HepG2 (cell line): ENCODE results near the gene THADA. TPM values are rescaled to one million over a fixed set of nuclear protein-coding genes. Genes with fewer than 3 reads are reported as not detected.

ENCODE experiments used
- AKAP8 ChIP-seq: sonication (generic); formaldehyde crosslinking; IDR thresholded peaks from 2 replicates; pipeline ENCODE4 v1.5.1; 2020; ENCODE audit warnings: mild to moderate bottlenecking, missing genetic modification reagents
- E2F2 ChIP-seq: sonication (generic); formaldehyde crosslinking; IDR thresholded peaks from 2 replicates; pipeline ENCODE4 v1.4.0; 2020; ENCODE audit warnings: missing genetic modification reagents, borderline replicate concordance
- GABPA ChIP-seq, 2 experiments: IDR thresholded peaks; 2 replicates each; pipeline ENCODE4 v1.6.1; 2011 to 2016; ENCODE audit warnings: low read depth in 2 of 2, low read length in 1 of 2, missing biosample characterization in 1 of 2, missing genetic modification characterization in 1 of 2
- NCOR1 ChIP-seq: fragments of 200-600 bp; sonication (generic); IDR thresholded peaks from 2 replicates; pipeline ENCODE4 v1.7.0; 2017; ENCODE audit warnings: antibody characterized with exemption, low read length, borderline replicate concordance
- SP5 ChIP-seq: IDR thresholded peaks from 2 replicates; pipeline ENCODE4 v1.6.1; 2016; ENCODE audit warnings: low read depth, borderline replicate concordance
- ZFP62 ChIP-seq: sonication (generic); formaldehyde crosslinking; IDR thresholded peaks from 2 replicates; pipeline ENCODE4 v1.4.0; 2020; ENCODE audit warnings: missing genetic modification reagents
- ZNF891 ChIP-seq: sonication (generic); formaldehyde crosslinking; IDR thresholded peaks from 2 replicates; pipeline ENCODE4 v1.5.0; 2020; ENCODE audit warnings: mild to moderate bottlenecking, missing genetic modification reagents
- polyA plus RNA-seq, 8 experiments: library from polyadenylated mRNA; depleted of rRNA in 3 of 8; stranded (reverse) in 7 of 8; unstranded in 1 of 8; fragments of >200 nt; fragmentation: Illumina TruSeq in 4 of 8; extraction: Trizol in 4 of 8; gene quantifications; 2 replicates each; pipeline versions ENCODE4 v1.2.1 to v1.2.3, GENCODE V29; 2011 to 2016; ENCODE audit warnings: low read depth in 4 of 8, missing spikeins in 1 of 8, mixed read lengths in 1 of 8; ENCODE audit not compliant: insufficient read depth in 1 of 8
- total RNA-seq, 5 experiments: library from RNA; depleted of rRNA; stranded (reverse); fragments of >200 nt; fragmentation: Illumina TruSeq; extraction: Trizol; gene quantifications; 2 replicates each; pipeline ENCODE4 v1.2.3, GENCODE V29; 2016; ENCODE audit warnings: low read depth in 1 of 5
- TF ChIP-seq, protein P1 (sequence below): IDR thresholded peaks from 2 replicates; pipeline ENCODE4 v1.6.1; 2012; ENCODE audit warnings: low read length, improper control_type of control experiment
- TF ChIP-seq, protein P2 (sequence below): sonication (generic); formaldehyde crosslinking; IDR thresholded peaks from 2 replicates; pipeline ENCODE4 v1.5.0; 2020; ENCODE audit warnings: missing genetic modification reagents
- TF ChIP-seq, protein P3 (sequence below): sonication (generic); formaldehyde crosslinking; IDR thresholded peaks from 2 replicates; pipeline ENCODE4 v1.8.1; 2023; ENCODE audit warnings: mild to moderate bottlenecking, missing genetic modification reagents
- TF ChIP-seq, protein P4 (sequence below): conservative IDR thresholded peaks from 2 replicates; pipeline ENCODE4 v1.6.1; 2018; ENCODE audit warnings: missing genetic modification reagents
- TF ChIP-seq, protein P5 (sequence below), 2 experiments: sonication (generic) in 1 of 2; formaldehyde crosslinking in 1 of 2; IDR thresholded peaks; 2 replicates each; pipeline versions ENCODE4 v1.5.1 to v1.6.1; 2011 to 2020; ENCODE audit warnings: borderline replicate concordance in 1 of 2, low read depth in 1 of 2, low read length in 1 of 2, mild to moderate bottlenecking in 1 of 2, missing genetic modification reagents in 1 of 2, moderate library complexity in 1 of 2
- TF ChIP-seq, protein P6 (sequence below): sonication (generic); formaldehyde crosslinking; IDR thresholded peaks from 2 replicates; pipeline ENCODE4 v1.8.0; 2022; ENCODE audit warnings: mild to moderate bottlenecking, missing genetic modification reagents, moderate library complexity

Gene THADA
- total and polyA plus RNA-seq, 2 of the 13 experiments (the other 11 are each of a cell fraction or from before 2014, with no cell fraction given): 12.7 to 21.7 TPM

DNA sequence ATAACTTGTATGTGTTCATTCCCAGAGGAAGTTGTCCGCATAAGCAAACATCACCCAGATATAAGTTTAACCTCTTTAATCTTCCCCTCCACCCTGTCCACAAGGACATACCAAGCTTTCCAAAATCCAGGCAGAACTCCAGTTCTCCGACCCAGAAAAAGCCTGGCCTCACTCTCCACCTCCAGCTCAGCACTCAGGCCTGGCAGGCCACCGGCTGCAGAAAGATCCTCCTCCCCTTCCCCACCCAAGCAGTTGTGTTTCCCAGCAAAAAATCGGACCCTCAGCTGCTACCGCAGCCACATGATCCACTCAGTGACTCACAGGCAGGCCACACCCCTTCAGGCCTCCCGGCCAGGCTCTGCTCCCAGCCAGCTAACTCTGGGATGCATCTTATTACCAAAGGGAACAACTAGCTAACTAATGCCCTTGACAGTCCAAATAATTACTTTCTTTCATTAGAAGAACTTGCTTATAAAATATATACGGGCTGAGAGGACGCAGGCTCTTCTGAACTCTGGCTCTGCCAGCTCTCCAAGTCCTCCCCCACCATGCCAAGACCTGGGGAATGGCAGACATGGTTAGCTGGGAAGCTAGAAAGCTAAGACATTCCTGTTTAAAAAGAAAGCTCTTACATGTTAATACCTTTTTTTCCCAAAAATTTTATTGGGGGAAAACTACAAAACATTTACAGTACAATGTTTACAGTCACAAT is 373.9 kb downstream of the THADA start (continued):
- TF ChIP-seq, protein P1, sequence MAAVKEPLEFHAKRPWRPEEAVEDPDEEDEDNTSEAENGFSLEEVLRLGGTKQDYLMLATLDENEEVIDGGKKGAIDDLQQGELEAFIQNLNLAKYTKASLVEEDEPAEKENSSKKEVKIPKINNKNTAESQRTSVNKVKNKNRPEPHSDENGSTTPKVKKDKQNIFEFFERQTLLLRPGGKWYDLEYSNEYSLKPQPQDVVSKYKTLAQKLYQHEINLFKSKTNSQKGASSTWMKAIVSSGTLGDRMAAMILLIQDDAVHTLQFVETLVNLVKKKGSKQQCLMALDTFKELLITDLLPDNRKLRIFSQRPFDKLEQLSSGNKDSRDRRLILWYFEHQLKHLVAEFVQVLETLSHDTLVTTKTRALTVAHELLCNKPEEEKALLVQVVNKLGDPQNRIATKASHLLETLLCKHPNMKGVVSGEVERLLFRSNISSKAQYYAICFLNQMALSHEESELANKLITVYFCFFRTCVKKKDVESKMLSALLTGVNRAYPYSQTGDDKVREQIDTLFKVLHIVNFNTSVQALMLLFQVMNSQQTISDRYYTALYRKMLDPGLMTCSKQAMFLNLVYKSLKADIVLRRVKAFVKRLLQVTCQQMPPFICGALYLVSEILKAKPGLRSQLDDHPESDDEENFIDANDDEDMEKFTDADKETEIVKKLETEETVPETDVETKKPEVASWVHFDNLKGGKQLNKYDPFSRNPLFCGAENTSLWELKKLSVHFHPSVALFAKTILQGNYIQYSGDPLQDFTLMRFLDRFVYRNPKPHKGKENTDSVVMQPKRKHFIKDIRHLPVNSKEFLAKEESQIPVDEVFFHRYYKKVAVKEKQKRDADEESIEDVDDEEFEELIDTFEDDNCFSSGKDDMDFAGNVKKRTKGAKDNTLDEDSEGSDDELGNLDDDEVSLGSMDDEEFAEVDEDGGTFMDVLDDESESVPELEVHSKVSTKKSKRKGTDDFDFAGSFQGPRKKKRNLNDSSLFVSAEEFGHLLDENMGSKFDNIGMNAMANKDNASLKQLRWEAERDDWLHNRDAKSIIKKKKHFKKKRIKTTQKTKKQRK: no peak
- TF ChIP-seq E2F2 (CRISPR knock-in tag) (no peak), AKAP8 (0 out of 2 replicates have a peak, but pooled peaks have one; percentile 29), ZNF891 (CRISPR knock-in tag) (no peak), SP5 (CRISPR knock-in tag) (peak; percentile 74), NCOR1 (0 out of 2 replicates have a peak, but pooled peaks have one; percentile 11), ZFP62 (CRISPR knock-in tag) (no peak), GABPA (IDR thresholded peaks at IDR 0.05; ENCODE audit: low read depth, low read length) (no peak), GABPA (CRISPR knock-in tag; IDR thresholded peaks at IDR 0.05; ENCODE audit: low read depth) (peak; percentile 59)
- TF ChIP-seq, protein P2, sequence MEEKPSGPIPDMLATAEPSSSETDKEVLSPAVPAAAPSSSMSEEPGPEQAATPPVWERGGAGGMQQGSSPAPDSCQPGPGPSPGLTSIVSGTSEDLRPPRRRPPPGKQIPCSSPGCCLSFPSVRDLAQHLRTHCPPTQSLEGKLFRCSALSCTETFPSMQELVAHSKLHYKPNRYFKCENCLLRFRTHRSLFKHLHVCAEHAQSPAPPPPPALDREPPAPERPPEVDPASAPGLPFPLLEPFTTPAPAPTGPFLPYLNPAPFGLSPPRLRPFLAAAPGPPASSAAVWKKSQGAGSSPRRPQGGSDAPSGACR (CRISPR knock-in tag): peak; percentile 44; the same call in 1 of the 2 replicates
- TF ChIP-seq, protein P3, sequence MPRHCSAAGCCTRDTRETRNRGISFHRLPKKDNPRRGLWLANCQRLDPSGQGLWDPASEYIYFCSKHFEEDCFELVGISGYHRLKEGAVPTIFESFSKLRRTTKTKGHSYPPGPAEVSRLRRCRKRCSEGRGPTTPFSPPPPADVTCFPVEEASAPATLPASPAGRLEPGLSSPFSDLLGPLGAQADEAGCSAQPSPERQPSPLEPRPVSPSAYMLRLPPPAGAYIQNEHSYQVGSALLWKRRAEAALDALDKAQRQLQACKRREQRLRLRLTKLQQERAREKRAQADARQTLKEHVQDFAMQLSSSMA (CRISPR knock-in tag): peak; percentile 85
- TF ChIP-seq, protein P4, sequence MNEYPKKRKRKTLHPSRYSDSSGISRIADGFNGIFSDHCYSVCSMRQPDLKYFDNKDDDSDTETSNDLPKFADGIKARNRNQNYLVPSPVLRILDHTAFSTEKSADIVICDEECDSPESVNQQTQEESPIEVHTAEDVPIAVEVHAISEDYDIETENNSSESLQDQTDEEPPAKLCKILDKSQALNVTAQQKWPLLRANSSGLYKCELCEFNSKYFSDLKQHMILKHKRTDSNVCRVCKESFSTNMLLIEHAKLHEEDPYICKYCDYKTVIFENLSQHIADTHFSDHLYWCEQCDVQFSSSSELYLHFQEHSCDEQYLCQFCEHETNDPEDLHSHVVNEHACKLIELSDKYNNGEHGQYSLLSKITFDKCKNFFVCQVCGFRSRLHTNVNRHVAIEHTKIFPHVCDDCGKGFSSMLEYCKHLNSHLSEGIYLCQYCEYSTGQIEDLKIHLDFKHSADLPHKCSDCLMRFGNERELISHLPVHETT: peak; percentile 61
- TF ChIP-seq, protein P5, sequence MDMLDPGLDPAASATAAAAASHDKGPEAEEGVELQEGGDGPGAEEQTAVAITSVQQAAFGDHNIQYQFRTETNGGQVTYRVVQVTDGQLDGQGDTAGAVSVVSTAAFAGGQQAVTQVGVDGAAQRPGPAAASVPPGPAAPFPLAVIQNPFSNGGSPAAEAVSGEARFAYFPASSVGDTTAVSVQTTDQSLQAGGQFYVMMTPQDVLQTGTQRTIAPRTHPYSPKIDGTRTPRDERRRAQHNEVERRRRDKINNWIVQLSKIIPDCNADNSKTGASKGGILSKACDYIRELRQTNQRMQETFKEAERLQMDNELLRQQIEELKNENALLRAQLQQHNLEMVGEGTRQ (IDR thresholded peaks at IDR 0.05; ENCODE audit: low read depth, low read length): peak; percentile 90
- TF ChIP-seq, protein P5 (CRISPR knock-in tag; IDR thresholded peaks at IDR 0.05; ENCODE audit: borderline replicate concordance): peak; percentile 79; the same call in 1 of the 2 replicates
- TF ChIP-seq, protein P6, sequence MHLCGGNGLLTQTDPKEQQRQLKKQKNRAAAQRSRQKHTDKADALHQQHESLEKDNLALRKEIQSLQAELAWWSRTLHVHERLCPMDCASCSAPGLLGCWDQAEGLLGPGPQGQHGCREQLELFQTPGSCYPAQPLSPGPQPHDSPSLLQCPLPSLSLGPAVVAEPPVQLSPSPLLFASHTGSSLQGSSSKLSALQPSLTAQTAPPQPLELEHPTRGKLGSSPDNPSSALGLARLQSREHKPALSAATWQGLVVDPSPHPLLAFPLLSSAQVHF (CRISPR knock-in tag): peak; percentile 65; the same call in 1 of the 2 replicates
